MCF 10A (cell line): ENCODE results near the gene OR5H6. TPM values are rescaled to one million over a fixed set of nuclear protein-coding genes. Genes with fewer than 3 reads are reported as not detected.

Source experiments
- BruUV-seq: library from RNA; stranded (reverse); fragments of 400-500 nt; replicated peaks from 2 replicates; lab custom pipeline; 2021; lab: Mats Ljungman, UMichigan
- CTCF ChIA-PET: fragments of 300-600 bp; sonication (Branson Sonifier 250); formaldehyde crosslinking; extraction: SDS; loops from one replicate; lab custom pipeline; 2021; ENCODE audit warnings: antibody characterized with exemption, inconsistent platforms; lab: Yijun Ruan, JAX
- POLR2A ChIA-PET: fragments of 300-600, 350-650 bp; sonication (Branson Sonifier 250); formaldehyde crosslinking; extraction: SDS; loops from one replicate; lab custom pipeline; 2020; ENCODE audit warnings: antibody characterized with exemption, inconsistent platforms; lab: Yijun Ruan, JAX
- DNase-seq: peaks from one replicate; pipeline ENCODE4 v3.0.0-alpha.2; 2018; ENCODE audit not compliant: unreplicated experiment
- H3K27ac Mint-ChIP-seq: one replicate; pipeline ENCODE4 v1.8.0; 2022; ENCODE audit warnings: mild to moderate bottlenecking, low read depth, mixed read lengths; ENCODE audit not compliant: unreplicated experiment
- H3K27me3 Mint-ChIP-seq: one replicate; pipeline ENCODE4 v1.8.0; 2022; ENCODE audit warnings: mixed read lengths; ENCODE audit not compliant: insufficient read depth, unreplicated experiment
- H3K36me3 Mint-ChIP-seq: one replicate; pipeline ENCODE4 v1.8.0; 2022; ENCODE audit warnings: mild to moderate bottlenecking, moderate library complexity, mixed read lengths; ENCODE audit not compliant: insufficient read depth, unreplicated experiment
- H3K4me1 Mint-ChIP-seq: one replicate; pipeline ENCODE4 v1.8.0; 2022; ENCODE audit warnings: mixed read lengths; ENCODE audit not compliant: insufficient read depth, unreplicated experiment
- H3K4me3 Mint-ChIP-seq: one replicate; pipeline ENCODE4 v1.8.0; 2022; ENCODE audit warnings: mild to moderate bottlenecking, moderate library complexity, mixed read lengths; ENCODE audit not compliant: unreplicated experiment
- H3K9me3 Mint-ChIP-seq: one replicate; pipeline ENCODE4 v1.8.0; 2022; ENCODE audit warnings: mixed read lengths; ENCODE audit not compliant: unreplicated experiment
- CTCF ChIP-seq: fragments of 200-600 bp; IDR thresholded peaks from one replicate; pipeline ENCODE4 v1.8.0; 2022; ENCODE audit warnings: antibody characterized with exemption, mild to moderate bottlenecking; ENCODE audit not compliant: unreplicated experiment
- intact Hi-C: fragments of 100-400 bp; cut with micrococcal nuclease; formaldehyde crosslinking; loops from 2 replicates; pipeline ENCODE4 v1.14.1; 2022
- total RNA-seq: library from RNA; stranded (reverse); gene quantifications from 2 replicates; pipeline ENCODE4 v1.2.3, GENCODE V29; 2022

The OR5H6 gene
- total RNA-seq, 1 experiment from 2014 or later: not detected

GRCh38 chr3:98233468-98233867 lies 30.6 kb upstream of the OR5H6 start:
- Mint-ChIP-seq H3K36me3 (no peaks in the 10 kb centered on the region), H3K4me3 (no peak overlapping the region), H3K4me1 (no peaks in the 10 kb centered on the region), H3K9me3 (no peaks in the 10 kb centered on the region), H3K27me3 (peaks cover 73% of the 10 kb centered on the region), H3K27ac (no peak overlapping the region)
- intact Hi-C loops: no loop called here
- no peak for TF ChIP-seq CTCF
- BruUV-seq: no TSS peak
- DNase-seq: no peak
- ChIA-PET POLR2A (no interaction called here), CTCF (interaction anchor here (1.2 kb wide), 1 partner anchor 95 kb away, joined by 3 read pairs; no protein-coding TSS in a partner anchor)

GRCh38 chr3:98240131-98240530 lies 23.9 kb upstream of the OR5H6 start:
- ChIA-PET POLR2A (no interaction called here), CTCF (interaction anchor here (0.7 to 0.8 kb wide), 2 partner anchors 20 to 155 kb away, joined by 3 read pairs; no protein-coding TSS in a partner anchor)
- no peaks in the 10 kb centered on the region for H3K4me1 Mint-ChIP-seq
- no TSS peak for BruUV-seq
- H3K9me3 Mint-ChIP-seq: peaks cover 8% of the 10 kb centered on the region
- no peak overlapping the region for H3K4me3 Mint-ChIP-seq
- TF ChIP-seq CTCF: no peak
- no peaks in the 10 kb centered on the region for H3K36me3 Mint-ChIP-seq
- H3K27me3 Mint-ChIP-seq: peaks cover 50% of the 10 kb centered on the region
- no peak overlapping the region for H3K27ac Mint-ChIP-seq
- intact Hi-C loops: no loop called here
- DNase-seq: no peak

- H3K4me1 Mint-ChIP-seq: no peaks in the 10 kb centered on the region
- no peak for DNase-seq
- no TSS peak for BruUV-seq
- peaks cover 11% of the 10 kb centered on the region for H3K9me3 Mint-ChIP-seq
- no peak for TF ChIP-seq CTCF
- H3K27ac Mint-ChIP-seq: no peak overlapping the region
- intact Hi-C loops: no loop called here
- no peak overlapping the region for H3K4me3 Mint-ChIP-seq
- ChIA-PET CTCF (interaction anchor here (0.9 kb wide), 1 partner anchor 17 kb away, joined by 5 read pairs; no protein-coding TSS in a partner anchor), POLR2A (no interaction called here)
- peaks cover 46% of the 10 kb centered on the region for H3K27me3 Mint-ChIP-seq
- no peaks in the 10 kb centered on the region for H3K36me3 Mint-ChIP-seq
Measured at GRCh38 chr3:98242155-98242554, 21.9 kb upstream of the OR5H6 start.

GRCh38 chr3:98243843-98244242 lies 20.2 kb upstream of the OR5H6 start:
- intact Hi-C loops: no loop called here
- Mint-ChIP-seq H3K4me3 (no peak overlapping the region), H3K9me3 (peaks cover 11% of the 10 kb centered on the region), H3K27me3 (peaks cover 34% of the 10 kb centered on the region), H3K27ac (no peak overlapping the region), H3K4me1 (no peaks in the 10 kb centered on the region), H3K36me3 (no peaks in the 10 kb centered on the region)
- DNase-seq: no peak
- ChIA-PET POLR2A (no interaction called here), CTCF (no interaction called here)
- no peak for TF ChIP-seq CTCF
- no TSS peak for BruUV-seq
